ENCODE results near the gene HBEGF. TPM values are rescaled to one million over a fixed set of nuclear protein-coding genes. Genes with fewer than 3 reads are reported as not detected.

Gene HBEGF
- total RNA-seq, 1 donor from 2014 or later, result 0.49 TPM

DNA sequence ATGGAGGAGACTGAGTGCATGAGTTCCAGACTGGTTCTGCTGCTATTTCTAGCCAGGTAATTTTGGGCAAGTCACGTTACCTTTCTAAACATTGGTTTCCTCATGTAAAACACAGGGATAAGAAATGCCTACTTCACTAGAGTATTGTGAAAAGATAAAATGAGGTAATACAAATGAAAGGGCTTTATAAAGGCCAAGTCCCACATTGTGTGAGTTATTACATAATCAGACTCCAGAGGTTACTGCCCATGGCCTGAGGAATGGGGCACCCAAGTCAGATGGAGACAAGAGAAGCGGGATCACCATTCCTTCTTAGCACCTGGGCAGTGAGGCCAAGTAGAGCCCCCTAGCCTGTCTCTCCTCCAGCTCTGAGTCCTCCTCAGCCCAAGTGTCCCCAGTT is 7.5 kb downstream of the HBEGF start:
- Mint-ChIP-seq H3K27ac (no peak overlapping the region), H3K4me3 (no peak overlapping the region), H3K4me1 (peaks cover 28% of the 10 kb centered on the region), H3K27me3 (no peaks in the 10 kb centered on the region), H3K36me3 (ENCODE audit: low read depth) (no peaks in the 10 kb centered on the region), H3K9me3 (no peaks in the 10 kb centered on the region)
- intact Hi-C loops (cut with micrococcal nuclease), result no loop called here
- no peak for DNase-seq
- TF ChIP-seq CTCF (IDR thresholded peaks at IDR 0.05), result no peak
- ChIA-PET POLR2A (no interaction called here), CTCF (no interaction called here)
- ATAC-seq (ENCODE audit: low read depth), result no peak

DNA sequence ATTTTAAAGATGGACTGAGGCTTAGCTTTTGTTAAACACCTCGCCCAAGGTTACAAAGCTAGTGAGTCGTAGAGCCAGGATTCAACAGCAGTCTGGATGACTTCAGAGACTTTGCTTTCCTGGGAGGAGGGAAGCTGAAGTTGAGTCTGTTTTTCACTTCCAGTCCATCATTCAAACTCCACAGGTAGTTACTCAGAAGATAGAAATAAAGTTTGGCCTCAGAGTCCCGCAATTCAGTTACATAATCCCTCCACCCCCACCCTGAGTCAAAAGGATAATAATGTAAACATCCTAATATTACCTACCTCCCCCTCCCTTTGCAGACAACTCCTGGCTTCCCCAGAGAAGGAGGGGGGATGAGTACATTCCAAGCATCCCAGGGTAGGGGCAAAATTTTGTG is 8.1 kb downstream of the HBEGF start:
- Mint-ChIP-seq H3K4me3 (no peak overlapping the region), H3K4me1 (peaks cover 25% of the 10 kb centered on the region), H3K36me3 (ENCODE audit: low read depth) (no peaks in the 10 kb centered on the region), H3K27me3 (no peaks in the 10 kb centered on the region), H3K27ac (no peak overlapping the region), H3K9me3 (no peaks in the 10 kb centered on the region)
- POLR2A ChIA-PET, result no interaction called here
- CTCF ChIA-PET, result no interaction called here
- no peak for ATAC-seq (ENCODE audit: low read depth)
- intact Hi-C loops (cut with micrococcal nuclease), result no loop called here
- TF ChIP-seq CTCF (IDR thresholded peaks at IDR 0.05), result no peak
- no peak for DNase-seq

- ATAC-seq (ENCODE audit: low read depth), result no peak
- TF ChIP-seq CTCF (IDR thresholded peaks at IDR 0.05), result no peak
- Mint-ChIP-seq H3K4me1 (peaks cover 21% of the 10 kb centered on the region), H3K36me3 (ENCODE audit: low read depth) (no peaks in the 10 kb centered on the region), H3K27me3 (no peaks in the 10 kb centered on the region), H3K4me3 (no peak overlapping the region), H3K9me3 (no peaks in the 10 kb centered on the region), H3K27ac (no peak overlapping the region)
- ChIA-PET POLR2A (no interaction called here), CTCF (interaction anchor here (0.6 to 2.0 kb wide), 4 partner anchors 9 to 93 kb away, joined by 4 to 8 read pairs (median 4); partner anchors contain the start of gene HBEGF)
- DNase-seq, result no peak
- intact Hi-C loops (cut with micrococcal nuclease), result no loop called here
These were observed 8.5 kb downstream of the HBEGF start for GRCh38 chr5:140337880-140338279.

- intact Hi-C loops (cut with micrococcal nuclease), result no loop called here
- no peak for TF ChIP-seq CTCF (IDR thresholded peaks at IDR 0.05)
These were observed 10.0 kb downstream of the HBEGF start for GRCh38 chr5:140336388-140336787.

GRCh38 chr5:140331638-140332037 is 14.8 kb downstream of the HBEGF start:
- no peak for TF ChIP-seq CTCF (IDR thresholded peaks at IDR 0.05)
- POLR2A ChIA-PET, result no interaction called here
- no peaks in the 10 kb centered on the region for H3K9me3 Mint-ChIP-seq
- intact Hi-C loops (cut with micrococcal nuclease), result no loop called here
- CTCF ChIA-PET, result interaction anchor here (0.9 kb wide), 1 partner anchor 20 kb away, joined by 4 read pairs; no protein-coding TSS in a partner anchor
- no peak overlapping the region for H3K4me3 Mint-ChIP-seq
- no peaks in the 10 kb centered on the region for H3K36me3 Mint-ChIP-seq (ENCODE audit: low read depth)
- ATAC-seq (ENCODE audit: low read depth) (no peak), DNase-seq (no peak)
- H3K4me1 Mint-ChIP-seq, result no peaks in the 10 kb centered on the region
- no peak overlapping the region for H3K27ac Mint-ChIP-seq
- no peaks in the 10 kb centered on the region for H3K27me3 Mint-ChIP-seq

More at GRCh38 chr5:140336388-140336787, 10.0 kb downstream of the HBEGF start:
- peaks cover 9% of the 10 kb centered on the region for H3K4me1 Mint-ChIP-seq
- CTCF ChIA-PET, result interaction anchor here (1.2 to 2.0 kb wide), 3 partner anchors 9 to 92 kb away, joined by 3 to 8 read pairs (median 5); no protein-coding TSS in a partner anchor
- no peaks in the 10 kb centered on the region for H3K36me3 Mint-ChIP-seq (ENCODE audit: low read depth)
- no peak overlapping the region for H3K4me3 Mint-ChIP-seq
- no peak for ATAC-seq (ENCODE audit: low read depth)
- no peaks in the 10 kb centered on the region for H3K27me3 Mint-ChIP-seq
- H3K27ac Mint-ChIP-seq, result no peak overlapping the region
- no peak for DNase-seq
- H3K9me3 Mint-ChIP-seq, result no peaks in the 10 kb centered on the region
- POLR2A ChIA-PET, result no interaction called here

Measured in activated B cell treated with CpG ODN at 0.5 μM for 24 hours (primary cell).